Stimulated activated CD4-positive, alpha-beta T cell treated with anti-CD3 and anti-CD28 coated beads, TNF-alpha, amount 100 ng/mL, for 1 hour (primary cell): Measurements from ENCODE around the gene ASPSCR1.
"Not testable (repeated sequence)": the region's sequence is repeated elsewhere in the genome, so short reads cannot be mapped to it uniquely, and the experiment has no call there.

ENCODE experiments used
- DNase-seq, 3 donors: peaks; one replicate each; pipeline ENCODE4 v3.0.0-alpha.2; 2020; ENCODE audit warnings: low read depth in 3 of 3, low spot score in 1 of 3

Gene ASPSCR1

DNA sequence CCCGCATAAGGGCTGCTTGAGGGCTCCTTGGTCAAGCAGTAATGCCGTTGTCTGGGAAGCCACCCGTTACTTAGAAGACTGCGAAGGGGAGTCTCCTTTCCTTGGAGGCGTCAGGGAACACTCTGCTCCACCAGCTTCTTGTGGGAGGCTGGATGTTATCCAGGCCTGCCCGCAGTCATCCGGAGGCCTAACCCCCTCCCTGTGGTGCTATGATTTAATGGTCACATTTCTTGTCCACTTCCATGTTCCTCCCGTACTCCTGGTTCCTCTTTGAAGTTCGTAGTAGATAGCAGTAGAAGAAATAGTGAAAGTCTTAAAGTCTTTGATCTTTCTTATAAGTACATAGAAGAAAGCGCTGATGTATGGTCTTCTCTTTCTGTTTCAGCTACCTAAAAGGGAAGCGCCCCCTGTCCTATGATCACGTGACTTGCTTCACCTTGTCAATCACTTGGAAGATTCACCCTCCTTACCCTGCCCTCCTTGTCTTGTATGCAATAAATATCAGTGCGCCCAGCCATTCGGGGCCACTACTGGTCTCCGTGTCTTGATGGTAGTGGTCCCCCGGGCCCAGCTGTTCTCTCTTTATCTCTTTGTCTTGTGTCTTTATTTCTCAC is 61.5 kb downstream of the ASPSCR1 start:
- not testable (repeated sequence) for DNase-seq

DNA sequence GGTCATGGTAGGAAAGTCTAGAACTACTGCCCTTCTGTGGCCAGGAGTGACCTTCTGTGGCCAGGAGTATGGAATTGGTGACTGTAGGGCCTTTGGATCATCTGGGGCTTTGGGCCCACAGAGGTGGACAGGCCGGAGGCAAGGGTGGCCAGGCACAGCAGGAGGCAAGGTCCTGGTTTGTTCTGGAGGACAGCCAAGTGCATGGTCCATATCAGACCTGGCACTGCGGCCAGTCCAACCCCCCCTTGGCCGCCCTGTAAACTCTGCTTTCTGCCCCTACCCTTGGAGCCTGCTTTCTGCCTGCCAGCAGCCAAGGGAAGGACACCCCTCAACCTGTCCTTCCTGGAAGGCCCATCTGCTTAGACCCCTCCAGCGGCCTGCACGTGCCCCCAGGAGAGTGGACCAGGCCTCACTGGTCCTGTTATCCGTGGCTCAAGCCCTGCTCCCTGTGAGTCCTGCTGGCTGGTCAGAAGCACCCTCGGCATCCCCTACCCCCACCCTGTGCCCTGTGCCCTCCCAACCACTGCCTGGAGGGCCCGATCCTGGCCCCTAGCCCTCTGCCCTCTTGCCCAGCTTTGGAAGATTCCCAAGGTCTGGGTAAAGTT is 62.4 kb downstream of the ASPSCR1 start:
- no peak for DNase-seq

DNA sequence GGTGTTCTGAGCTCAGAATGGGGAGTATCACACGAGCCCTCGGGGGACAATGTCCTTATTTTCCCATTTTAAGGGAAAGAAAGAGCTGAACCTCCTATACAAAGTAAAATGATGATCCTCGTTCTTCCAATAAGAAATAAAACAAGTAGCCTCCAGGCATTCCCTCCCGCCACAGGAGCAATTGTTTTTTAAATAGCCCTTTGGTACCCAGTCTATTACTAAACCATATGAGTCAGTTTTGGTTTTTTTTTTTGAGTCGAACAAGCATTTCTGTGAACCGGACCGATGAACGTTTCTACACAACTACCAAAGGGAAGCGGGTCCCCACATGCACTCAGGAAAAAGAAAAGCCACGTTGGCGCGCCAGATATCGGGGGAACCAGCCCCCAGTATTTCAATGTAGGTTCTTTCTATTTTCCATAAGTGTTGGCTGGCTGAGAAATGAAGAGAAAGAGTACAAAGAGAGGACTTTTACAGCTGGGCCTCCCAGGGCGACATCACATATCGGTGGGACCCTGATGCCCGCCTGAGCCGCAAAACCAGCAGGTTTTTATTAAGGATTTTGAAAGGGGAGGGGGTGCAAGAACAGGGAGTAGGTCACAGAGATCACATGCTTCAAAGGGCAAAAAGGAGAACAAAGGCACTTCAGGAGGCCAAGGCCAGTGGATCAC is 63.9 kb downstream of the ASPSCR1 start:
- no peak for DNase-seq

DNA sequence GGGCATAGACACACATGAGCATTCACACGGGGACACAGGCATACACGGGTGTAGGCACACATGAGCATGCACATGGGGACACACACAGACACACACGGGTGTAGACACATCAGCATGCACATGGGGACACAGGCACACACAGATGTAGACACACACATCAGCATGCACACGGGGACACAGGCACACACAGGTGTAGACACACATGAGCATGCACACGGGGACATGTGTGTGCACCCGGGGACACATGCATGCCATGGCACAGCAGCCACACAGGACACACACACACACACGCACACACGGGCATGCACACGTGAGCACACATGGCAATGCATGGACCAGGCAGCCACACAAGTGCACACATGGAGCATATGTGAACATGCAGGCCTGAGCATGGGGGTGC is 65.2 kb downstream of the ASPSCR1 start:
- DNase-seq: no peak

DNA sequence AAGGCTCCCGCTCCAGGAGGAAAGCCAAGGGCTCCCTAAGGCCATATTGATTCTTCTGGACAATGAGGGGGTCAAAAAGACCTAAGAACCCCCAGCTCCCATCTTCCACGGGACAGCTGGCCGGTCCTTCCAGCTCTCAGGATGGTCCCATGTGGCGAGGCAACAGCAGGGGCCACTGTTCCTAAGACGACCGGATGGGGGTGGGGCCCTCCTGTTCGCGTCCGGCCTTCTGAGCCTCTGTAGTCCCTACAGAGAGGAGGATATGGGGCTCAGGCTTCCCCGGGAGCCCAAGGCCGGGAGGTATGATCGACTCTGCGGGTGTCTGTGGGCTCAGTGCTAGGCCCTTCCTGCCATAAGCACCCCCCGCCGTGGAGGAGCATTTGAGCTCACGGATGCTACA is 66.1 kb downstream of the ASPSCR1 start:
- no peak for DNase-seq

DNA sequence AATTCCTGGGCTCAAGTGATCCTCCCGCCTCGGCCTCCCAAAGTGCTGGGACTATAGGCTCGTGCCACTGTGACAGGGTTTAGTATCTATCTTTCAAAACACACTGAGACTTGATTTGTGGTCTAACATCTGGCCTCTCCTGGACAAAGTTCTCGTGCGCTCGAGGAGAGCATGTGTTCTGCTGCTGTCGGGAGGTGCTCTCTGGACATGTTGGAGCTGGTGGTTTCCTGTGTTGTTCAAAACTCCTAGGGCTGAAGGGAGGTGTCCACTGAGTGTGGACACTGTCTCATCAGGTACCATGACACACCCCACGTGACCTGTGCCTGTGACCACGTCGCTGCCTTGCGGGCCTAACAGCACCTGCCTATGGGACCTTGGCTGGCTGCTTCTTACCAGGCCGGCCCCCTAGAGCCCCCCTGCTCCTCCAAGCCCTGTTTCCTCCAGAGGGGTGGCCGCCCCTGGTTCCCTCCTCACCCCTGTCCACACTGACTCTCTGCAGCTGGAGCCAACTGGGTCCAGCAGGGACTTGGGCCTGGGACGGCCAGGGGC is 68.6 kb downstream of the ASPSCR1 start:
- DNase-seq: no peak

DNA sequence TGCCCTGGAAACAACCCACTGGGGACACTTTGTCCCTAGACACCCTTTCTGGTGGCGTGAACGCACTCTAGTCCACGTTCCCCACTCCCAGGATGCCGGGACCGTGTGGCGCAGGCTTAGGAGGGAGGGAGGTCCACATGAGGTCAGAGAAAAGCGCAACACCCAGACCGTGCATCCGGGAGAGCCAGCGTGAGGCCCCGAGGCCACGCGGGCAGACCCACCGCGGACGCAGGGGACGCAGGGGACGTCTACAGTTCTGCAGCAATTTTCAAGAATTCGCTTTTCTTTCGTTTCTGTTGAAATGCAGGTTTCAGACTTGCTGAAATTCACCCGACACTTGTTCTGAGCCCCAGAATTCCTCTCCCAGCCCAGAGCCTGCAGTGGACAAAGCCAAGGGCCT is 69.5 kb downstream of the ASPSCR1 start:
- no peak for DNase-seq

DNA sequence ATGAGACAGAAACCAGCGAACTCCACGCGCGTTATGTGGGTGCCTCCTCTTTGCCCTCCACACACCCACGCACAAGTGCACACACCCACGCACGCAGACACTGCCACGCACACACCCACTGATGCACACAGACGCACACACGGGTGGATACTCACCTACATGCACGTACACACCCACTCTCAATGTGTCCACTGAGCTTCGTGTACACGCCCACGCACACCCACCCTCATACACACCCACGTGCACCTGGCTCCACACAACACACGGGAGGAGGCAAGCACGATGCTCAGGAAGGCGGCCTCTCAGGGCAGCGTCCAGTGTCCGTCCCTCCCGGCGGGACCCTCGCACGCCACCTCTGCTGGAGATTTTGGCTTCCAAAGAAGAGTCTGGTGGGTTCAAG is 70.0 kb downstream of the ASPSCR1 start:
- no peak for DNase-seq

DNA sequence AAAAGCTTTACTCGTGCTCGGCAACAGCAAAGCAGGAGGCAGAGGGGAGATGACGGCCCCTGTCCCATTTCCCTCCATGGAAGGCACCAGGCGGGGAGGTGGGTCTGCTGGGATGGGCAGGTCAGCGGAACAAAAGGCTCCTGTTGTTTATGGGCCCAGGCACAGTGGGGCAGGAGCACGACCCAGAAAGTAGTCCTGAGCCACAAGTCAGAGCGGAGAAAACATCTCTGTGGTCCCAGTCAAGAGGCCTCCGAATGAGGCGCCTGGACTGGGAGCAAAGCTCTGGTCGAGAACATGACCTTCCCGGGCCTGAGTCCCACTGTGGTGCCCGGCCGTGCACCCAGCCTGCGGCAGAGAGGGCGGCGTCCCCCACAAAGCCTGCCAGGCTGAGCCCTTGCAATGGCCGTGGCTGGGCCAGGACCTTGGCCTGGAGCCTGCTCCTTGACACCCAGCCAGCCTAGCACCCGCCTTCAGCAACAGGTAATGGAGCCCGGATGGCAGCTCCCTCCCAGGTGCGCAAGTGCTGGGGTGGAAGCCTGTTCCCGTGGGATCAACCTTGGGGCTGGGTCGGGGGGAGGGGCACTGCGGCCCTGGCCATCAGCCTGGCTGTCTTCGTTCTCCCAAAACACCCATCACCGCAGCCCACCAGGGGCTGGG is 70.6 kb downstream of the ASPSCR1 start:
- DNase-seq: no peak

DNA sequence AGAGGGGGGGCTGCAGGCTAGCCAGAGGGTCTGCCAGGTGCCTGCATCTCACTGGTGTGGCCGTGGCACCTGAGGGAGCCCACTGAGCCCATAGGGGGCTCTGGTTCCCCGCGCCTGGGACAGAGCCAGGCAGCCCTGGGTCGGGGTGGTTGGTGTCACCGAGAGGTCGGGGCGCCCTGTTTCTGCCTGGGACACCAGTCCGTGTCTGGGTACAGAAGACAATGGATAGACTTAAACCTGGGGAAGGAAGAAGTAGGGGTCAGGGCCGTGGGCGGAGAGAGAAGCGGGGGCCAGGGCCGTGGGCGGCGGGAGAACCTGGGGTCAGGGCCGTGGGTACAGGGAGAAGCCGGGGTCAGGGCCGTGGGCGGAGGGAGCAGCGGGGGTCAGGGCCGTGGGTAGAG is 71.1 kb downstream of the ASPSCR1 start:
- DNase-seq: no peak

DNA sequence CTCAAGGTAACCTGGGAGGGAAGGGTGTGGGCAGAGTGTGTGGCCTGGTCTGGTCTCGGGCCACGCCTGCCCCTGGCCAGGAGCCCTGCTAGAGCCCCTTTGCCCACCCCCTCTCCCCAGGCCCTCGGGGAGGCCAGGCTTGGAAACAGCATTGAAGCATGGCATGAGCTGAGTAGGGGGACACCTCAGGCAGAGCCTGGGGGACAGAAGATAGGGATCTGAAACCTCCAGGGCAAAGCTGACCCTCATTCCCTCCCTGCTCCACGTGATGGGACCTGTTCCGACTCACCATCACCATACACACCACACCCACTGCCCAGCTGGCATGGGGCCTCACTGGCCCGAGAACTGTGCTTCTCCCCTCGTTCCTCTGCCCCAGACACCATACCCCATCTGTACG is 71.7 kb downstream of the ASPSCR1 start:
- no peak for DNase-seq

DNA sequence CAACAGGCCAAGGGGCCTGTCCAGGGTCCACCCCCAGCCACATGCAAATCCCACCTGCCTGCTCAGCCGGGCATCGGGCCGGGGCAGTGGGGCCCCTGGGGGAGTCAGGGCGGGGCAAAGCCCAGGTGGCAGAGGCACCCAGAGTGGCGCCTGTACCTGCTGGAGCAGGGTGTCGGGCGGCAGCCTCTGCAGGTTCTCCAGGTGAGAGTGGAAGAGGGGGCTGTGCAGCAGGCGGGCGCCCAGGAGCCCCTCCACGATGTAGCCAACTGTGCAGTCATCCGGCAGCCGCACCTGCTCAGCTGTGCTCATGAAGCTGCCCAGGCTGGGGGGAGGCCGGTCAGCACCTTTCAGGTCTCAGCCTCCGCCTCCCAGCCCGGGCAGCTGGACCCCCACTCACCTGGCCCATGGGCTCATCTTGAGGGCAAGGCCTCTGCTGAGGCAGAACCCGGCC is 72.1 kb downstream of the ASPSCR1 start:
- DNase-seq: no peak

DNA sequence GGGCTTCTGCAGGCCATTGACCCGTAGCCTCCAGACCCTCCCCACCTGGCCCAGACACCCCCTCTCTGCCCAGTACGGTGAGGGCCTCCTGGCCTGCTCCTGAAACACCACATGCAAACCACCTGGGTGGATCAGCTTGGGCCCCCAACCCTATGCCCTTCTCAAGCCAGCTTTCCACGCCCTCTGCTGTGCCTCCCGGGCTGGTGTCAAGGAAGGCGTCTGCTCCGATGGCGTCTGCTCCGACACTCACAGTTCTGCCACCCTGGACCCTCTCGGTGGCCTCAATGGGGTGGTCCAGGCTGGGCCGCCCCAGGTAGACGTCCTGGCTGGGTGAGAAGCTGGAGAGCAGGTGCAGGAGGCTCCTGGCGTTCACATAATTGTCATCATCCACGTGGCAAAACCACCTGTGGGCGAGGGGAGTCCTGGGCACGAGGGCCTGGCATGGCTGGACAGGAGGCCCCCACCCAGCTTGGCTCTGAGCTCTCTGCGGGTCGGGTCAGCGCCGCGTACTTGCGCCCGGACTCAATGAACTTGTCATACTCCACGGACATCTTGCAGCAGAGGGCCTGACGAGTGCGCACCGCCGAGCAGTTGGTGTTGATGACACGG is 72.8 kb downstream of the ASPSCR1 start:
- no peak for DNase-seq

DNA sequence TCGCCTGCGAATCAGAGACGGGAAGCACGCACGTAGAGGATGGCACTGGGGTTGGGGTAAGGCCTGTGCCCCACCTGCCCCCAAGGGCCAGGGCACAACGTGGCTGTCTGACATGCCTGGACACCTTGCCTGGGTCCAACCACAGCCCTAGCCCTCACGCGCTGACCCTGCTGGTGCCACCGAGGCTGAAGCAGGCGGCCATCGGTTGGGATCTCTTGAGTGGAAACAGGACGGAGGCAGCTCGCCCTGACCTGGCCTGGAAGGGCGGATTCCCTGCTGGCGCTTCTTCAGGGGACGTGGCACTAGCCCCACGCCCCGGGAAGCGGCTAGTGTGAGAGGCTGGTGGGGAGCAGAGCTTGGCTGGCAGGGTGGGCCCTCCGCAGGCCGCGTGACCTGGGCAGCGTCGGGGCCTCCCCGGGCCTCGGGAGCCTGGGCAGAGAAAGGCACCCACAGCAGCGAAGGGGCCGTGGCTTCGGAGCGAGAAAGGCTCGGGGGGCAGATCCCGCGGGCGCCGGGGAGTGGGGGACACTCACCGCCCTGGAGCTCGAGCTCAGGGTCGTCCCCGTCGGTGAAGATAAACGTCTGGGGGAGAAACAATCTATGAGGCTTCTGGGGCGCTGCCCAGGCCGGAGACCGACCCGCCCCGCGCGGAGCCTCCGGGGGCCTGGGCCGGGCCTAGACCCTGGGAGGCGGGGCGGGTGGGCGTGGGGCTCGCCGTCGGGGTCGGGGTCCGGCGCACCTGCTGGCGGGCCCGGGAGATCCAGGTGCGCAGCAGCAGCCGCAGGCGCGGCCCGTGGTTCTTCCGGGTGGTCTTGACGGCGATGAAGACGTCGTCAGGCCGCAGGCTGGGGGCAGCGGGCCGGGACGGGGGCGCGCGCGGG is 73.6 kb downstream of the ASPSCR1 start:
- DNase-seq: no peak

DNA sequence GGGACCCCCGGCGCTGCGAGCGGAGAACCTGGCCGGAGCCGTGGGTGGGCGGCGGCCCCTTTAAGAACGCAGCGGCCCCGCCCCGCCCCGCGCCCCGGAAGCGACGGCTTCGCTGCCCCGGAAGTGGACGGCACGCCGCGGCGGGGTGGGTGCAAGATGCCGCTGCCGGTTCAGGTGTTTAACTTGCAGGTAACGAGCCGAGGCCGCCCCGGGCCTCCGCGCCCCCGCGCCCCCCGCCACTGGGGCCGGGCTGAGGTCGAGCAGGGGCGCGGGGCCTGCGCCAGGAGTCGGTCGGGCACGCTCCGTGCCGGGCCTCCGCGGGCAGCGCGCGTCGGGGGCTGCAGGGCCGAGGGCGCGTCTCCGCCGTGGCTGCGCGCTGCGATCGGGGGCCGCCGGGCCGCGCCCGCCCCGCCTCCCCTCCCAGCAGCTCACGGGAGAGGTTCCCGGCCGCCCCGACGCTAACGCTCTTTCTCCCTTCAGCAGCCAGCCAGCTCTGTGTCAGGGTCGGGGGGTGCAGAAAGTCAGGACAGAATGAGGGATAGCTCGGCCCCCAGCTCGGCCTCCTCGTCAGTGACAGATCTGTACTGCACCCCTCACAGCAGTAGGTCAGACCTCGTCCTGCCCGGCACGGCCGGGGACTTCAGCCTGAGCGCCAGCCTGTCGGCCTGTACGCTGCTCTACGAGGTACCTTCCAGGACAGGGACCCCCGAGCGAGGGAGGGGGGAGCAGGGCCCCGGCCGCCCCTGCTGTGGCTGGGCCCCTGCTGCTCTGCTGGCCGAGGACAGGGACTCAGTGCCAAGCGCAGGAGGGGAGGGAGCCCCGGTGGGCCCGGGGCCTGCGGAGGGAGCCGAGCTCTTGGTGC is 74.6 kb downstream of the ASPSCR1 start, which contains the start of the genes GPS1 and RFNG:
Gene GPS1 (plus strand): TSS at position 123 of the 862 bp plus-strand sequence. CDS start 34 bp downstream, at position 157.
Gene RFNG (minus strand): TSS at position 36 of the 862 bp plus-strand sequence. CDS start 45 bp downstream, outside the sequence.
- peak; percentile 47 to 84 (median 50) for DNase-seq

DNA sequence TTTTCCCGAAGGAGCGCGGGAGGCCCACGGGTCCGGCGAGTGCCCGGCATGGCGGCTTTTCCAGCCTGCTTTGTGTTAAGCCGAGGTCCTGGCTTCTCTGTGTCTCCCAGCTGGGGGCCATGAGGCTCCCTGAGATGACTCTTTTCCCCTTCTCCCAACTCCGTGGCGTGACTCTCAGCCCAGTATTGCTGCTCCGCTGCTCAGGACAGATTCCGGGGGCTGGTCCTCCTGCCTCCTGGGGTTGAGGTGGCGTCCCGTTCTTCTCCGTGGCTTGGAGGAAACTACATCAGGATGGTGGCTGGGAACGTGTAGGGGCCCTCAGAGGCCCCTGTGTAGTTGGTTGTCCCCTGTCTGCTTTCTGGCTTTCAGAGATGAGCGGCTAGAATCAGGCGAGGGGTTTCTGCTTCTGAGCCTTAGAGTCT is 75.2 kb downstream of the ASPSCR1 start:
- no peak for DNase-seq

DNA sequence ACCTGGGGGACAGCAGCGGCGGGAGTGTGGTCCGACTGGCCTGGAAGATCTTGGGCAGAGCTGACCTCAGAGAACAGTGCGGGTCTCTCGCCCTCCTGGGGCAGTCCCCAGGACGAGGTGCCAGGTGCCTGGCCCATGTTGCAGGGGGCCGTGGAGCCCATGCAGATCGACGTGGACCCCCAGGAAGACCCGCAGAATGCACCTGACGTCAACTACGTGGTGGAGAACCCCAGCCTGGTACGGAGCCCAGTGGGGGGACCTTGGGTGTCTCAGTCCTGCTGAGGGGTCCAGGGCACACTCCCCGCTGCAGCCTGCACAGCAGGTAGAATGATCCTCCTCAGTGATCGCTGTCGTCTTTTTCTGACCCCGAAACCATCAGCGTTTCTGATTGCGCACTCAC is 75.7 kb downstream of the ASPSCR1 start:
- DNase-seq: no peak

DNA sequence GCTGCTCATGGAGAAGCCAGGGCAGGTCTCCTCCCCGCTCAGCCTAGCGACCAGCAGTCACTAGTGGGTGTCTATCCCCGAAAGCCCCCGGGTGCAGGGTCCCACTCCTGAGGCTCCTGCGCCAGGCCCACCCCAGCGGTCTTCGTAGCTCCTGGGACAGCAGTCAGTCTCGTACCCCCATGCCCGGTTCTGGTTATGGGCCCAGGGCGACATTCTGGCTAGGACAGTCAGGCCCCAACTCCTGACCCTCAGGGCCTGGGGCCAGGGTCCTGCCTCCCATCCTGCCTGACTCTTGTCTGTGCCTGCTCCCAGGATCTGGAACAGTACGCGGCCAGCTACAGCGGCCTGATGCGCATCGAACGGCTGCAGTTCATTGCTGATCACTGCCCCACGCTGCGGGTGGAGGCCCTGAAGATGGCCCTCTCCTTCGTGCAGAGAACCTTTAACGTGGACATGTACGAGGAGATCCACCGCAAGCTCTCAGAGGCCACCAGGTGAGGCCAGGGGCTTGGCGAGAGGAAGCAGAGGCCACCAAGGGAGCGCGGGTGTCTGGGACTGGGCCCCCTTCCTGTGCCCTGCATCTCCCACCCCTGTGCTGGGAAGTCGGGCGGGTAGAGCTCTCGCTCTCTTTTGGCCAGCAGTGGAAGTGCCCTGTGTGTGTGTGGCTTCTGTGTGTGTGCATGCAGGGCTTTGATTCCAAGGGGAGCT is 76.3 kb downstream of the ASPSCR1 start:
- DNase-seq: no peak
